ENCODE measurements around the gene C5orf52.
"Not testable (repeated sequence)": the region's sequence is repeated elsewhere in the genome, so short reads cannot be mapped to it uniquely, and the experiment has no call there.

Gene C5orf52

GRCh38 chr5:157718519-157718918, 47.2 kb downstream of the C5orf52 start:
- Histone ChIP-seq H3K27ac (ENCODE audit: low read length) (no peak overlapping the region), H3K9me3 (replicated peaks; ENCODE audit: insufficient read depth, low read length) (no peaks in the 10 kb centered on the region)

DNA sequence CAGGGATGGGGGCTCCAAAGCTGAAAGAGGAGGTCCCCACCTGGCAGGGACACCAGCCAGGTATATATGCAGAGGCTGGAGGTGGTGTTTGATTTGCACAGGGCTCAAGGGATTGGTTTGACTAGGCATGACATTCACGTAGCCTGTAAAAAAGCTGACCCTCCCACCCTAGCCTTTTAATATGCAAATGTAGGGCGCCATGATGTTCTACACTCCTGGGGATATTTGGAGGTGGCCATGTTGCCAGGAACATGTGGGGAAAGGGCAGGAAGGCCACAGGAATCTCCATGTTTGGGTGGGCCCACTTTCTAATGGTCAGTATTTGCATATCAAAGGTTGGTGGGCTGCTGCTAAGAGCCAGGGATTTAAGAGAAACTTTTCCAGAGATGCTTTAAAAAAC, 47.9 kb downstream of the C5orf52 start:
- TF ChIP-seq CTCF (IDR thresholded peaks at IDR 0.05; ENCODE audit: low read length): no peak
- no peaks in the 10 kb centered on the region for H3K4me1 ChIP-seq (ENCODE audit: low read length)
- no peak for DNase-seq
- no peak overlapping the region for H2AFZ ChIP-seq (ENCODE audit: low read length)
- H3K9me3 ChIP-seq (replicated peaks; ENCODE audit: insufficient read depth, low read length): no peaks in the 10 kb centered on the region
- H3K27me3 ChIP-seq (replicated peaks; ENCODE audit: insufficient read depth, low read length): no peaks in the 10 kb centered on the region
- H3K4me3 ChIP-seq (ENCODE audit: low read length): no peak overlapping the region
- no peak overlapping the region for H3K9ac ChIP-seq (ENCODE audit: low read length)
- no peak overlapping the region for H3K27ac ChIP-seq (ENCODE audit: low read length)
- no peaks in the 10 kb centered on the region for H3F3A ChIP-seq (ENCODE audit: insufficient read depth, low read length)
- H3K4me2 ChIP-seq (ENCODE audit: low read depth, low read length): no peak overlapping the region
- no peaks in the 10 kb centered on the region for H3K9me2 ChIP-seq (replicated peaks; ENCODE audit: insufficient read depth, low read length)
- H3K79me2 ChIP-seq (ENCODE audit: low read length): no peaks in the 10 kb centered on the region
- no peaks in the 10 kb centered on the region for H4K20me1 ChIP-seq (ENCODE audit: insufficient read depth, low read length)
- no peaks in the 10 kb centered on the region for H3K36me3 ChIP-seq (replicated peaks; ENCODE audit: insufficient read depth, low read length)

More at GRCh38 chr5:157718519-157718918, 47.2 kb downstream of the C5orf52 start:
- Histone ChIP-seq H3F3A (ENCODE audit: insufficient read depth, low read length) (no peaks in the 10 kb centered on the region), H3K4me1 (ENCODE audit: low read length) (no peaks in the 10 kb centered on the region), H3K27me3 (replicated peaks; ENCODE audit: insufficient read depth, low read length) (no peaks in the 10 kb centered on the region), H2AFZ (ENCODE audit: low read length) (no peak overlapping the region), H3K9me2 (replicated peaks; ENCODE audit: insufficient read depth, low read length) (no peaks in the 10 kb centered on the region), H3K36me3 (replicated peaks; ENCODE audit: insufficient read depth, low read length) (no peaks in the 10 kb centered on the region), H3K79me2 (ENCODE audit: low read length) (no peaks in the 10 kb centered on the region), H3K4me2 (ENCODE audit: low read depth, low read length) (no peak overlapping the region), H3K9ac (ENCODE audit: low read length) (no peak overlapping the region), H4K20me1 (ENCODE audit: insufficient read depth, low read length) (no peaks in the 10 kb centered on the region), H3K4me3 (ENCODE audit: low read length) (no peak overlapping the region)
- peak; percentile 39 for DNase-seq
- TF ChIP-seq CTCF (IDR thresholded peaks at IDR 0.05; ENCODE audit: low read length) (peak; percentile 59), EZH2phosphoT487 (IDR thresholded peaks at IDR 0.05; ENCODE audit: low read length) (no peak)

GRCh38 chr5:157721159-157721558, 49.8 kb downstream of the C5orf52 start:
- Histone ChIP-seq H3K36me3 (replicated peaks; ENCODE audit: insufficient read depth, low read length) (no peaks in the 10 kb centered on the region), H4K20me1 (ENCODE audit: insufficient read depth, low read length) (no peaks in the 10 kb centered on the region), H3F3A (ENCODE audit: insufficient read depth, low read length) (no peaks in the 10 kb centered on the region), H3K27ac (ENCODE audit: low read length) (no peak overlapping the region), H3K4me2 (ENCODE audit: low read depth, low read length) (no peak overlapping the region), H3K4me1 (ENCODE audit: low read length) (no peaks in the 10 kb centered on the region), H3K27me3 (replicated peaks; ENCODE audit: insufficient read depth, low read length) (no peaks in the 10 kb centered on the region), H3K9me2 (replicated peaks; ENCODE audit: insufficient read depth, low read length) (no peaks in the 10 kb centered on the region), H3K9ac (ENCODE audit: low read length) (no peak overlapping the region), H2AFZ (ENCODE audit: low read length) (no peak overlapping the region), H3K4me3 (ENCODE audit: low read length) (no peak overlapping the region), H3K79me2 (ENCODE audit: low read length) (no peaks in the 10 kb centered on the region), H3K9me3 (replicated peaks; ENCODE audit: insufficient read depth, low read length) (no peaks in the 10 kb centered on the region)
- DNase-seq: no peak
- TF ChIP-seq CTCF (IDR thresholded peaks at IDR 0.05; ENCODE audit: low read length) (no peak), EZH2phosphoT487 (IDR thresholded peaks at IDR 0.05; ENCODE audit: low read length) (no peak), EZH2 (optimal IDR thresholded peaks at IDR 0.05; ENCODE audit: low read depth, low read length) (no peak)

- H4K20me1 ChIP-seq (ENCODE audit: insufficient read depth, low read length); H3K36me3 ChIP-seq (replicated peaks; ENCODE audit: insufficient read depth, low read length): not testable (repeated sequence)
These were observed 51.6 kb downstream of the C5orf52 start for GRCh38 chr5:157722895-157723294.

GRCh38 chr5:157726607-157727006, 55.3 kb downstream of the C5orf52 start:
- not testable (repeated sequence) for H3K9ac ChIP-seq (ENCODE audit: low read length); H3K36me3 ChIP-seq (replicated peaks; ENCODE audit: insufficient read depth, low read length); DNase-seq; H4K20me1 ChIP-seq (ENCODE audit: insufficient read depth, low read length); H3K79me2 ChIP-seq (ENCODE audit: low read length); H3F3A ChIP-seq (ENCODE audit: insufficient read depth, low read length); H2AFZ ChIP-seq (ENCODE audit: low read length); H3K4me3 ChIP-seq (ENCODE audit: low read length); H3K9me2 ChIP-seq (replicated peaks; ENCODE audit: insufficient read depth, low read length); H3K4me2 ChIP-seq (ENCODE audit: low read depth, low read length); H3K27ac ChIP-seq (ENCODE audit: low read length); H3K27me3 ChIP-seq (replicated peaks; ENCODE audit: insufficient read depth, low read length); H3K9me3 ChIP-seq (replicated peaks; ENCODE audit: insufficient read depth, low read length)
- H3K4me1 ChIP-seq (ENCODE audit: low read length): peaks cover 15% of the 10 kb centered on the region

More at GRCh38 chr5:157722895-157723294, 51.6 kb downstream of the C5orf52 start:
- not testable (repeated sequence) for H3K9me3 ChIP-seq (replicated peaks; ENCODE audit: insufficient read depth, low read length); H3K4me1 ChIP-seq (ENCODE audit: low read length); H3K27ac ChIP-seq (ENCODE audit: low read length); H3K79me2 ChIP-seq (ENCODE audit: low read length); H3K4me3 ChIP-seq (ENCODE audit: low read length); H2AFZ ChIP-seq (ENCODE audit: low read length); DNase-seq; H3K27me3 ChIP-seq (replicated peaks; ENCODE audit: insufficient read depth, low read length); H3F3A ChIP-seq (ENCODE audit: insufficient read depth, low read length); H3K9me2 ChIP-seq (replicated peaks; ENCODE audit: insufficient read depth, low read length); H3K4me2 ChIP-seq (ENCODE audit: low read depth, low read length); H3K9ac ChIP-seq (ENCODE audit: low read length)

- H3K27ac ChIP-seq (ENCODE audit: low read length); H3K79me2 ChIP-seq (ENCODE audit: low read length); H3K36me3 ChIP-seq (replicated peaks; ENCODE audit: insufficient read depth, low read length); H3K4me2 ChIP-seq (ENCODE audit: low read depth, low read length); H3K27me3 ChIP-seq (replicated peaks; ENCODE audit: insufficient read depth, low read length); H4K20me1 ChIP-seq (ENCODE audit: insufficient read depth, low read length); H3F3A ChIP-seq (ENCODE audit: insufficient read depth, low read length); DNase-seq; H3K4me3 ChIP-seq (ENCODE audit: low read length); H2AFZ ChIP-seq (ENCODE audit: low read length); H3K9me3 ChIP-seq (replicated peaks; ENCODE audit: insufficient read depth, low read length); H3K9ac ChIP-seq (ENCODE audit: low read length); H3K9me2 ChIP-seq (replicated peaks; ENCODE audit: insufficient read depth, low read length): not testable (repeated sequence)
- H3K4me1 ChIP-seq (ENCODE audit: low read length): peaks cover 15% of the 10 kb centered on the region
These were observed 56.5 kb downstream of the C5orf52 start for GRCh38 chr5:157727858-157728257.

Data from MM.1S (cell line).